CD4-positive, alpha-beta memory T cell (primary cell): ENCODE data around the gene TAGLN2. TPM values are rescaled to one million over a fixed set of nuclear protein-coding genes. Genes with fewer than 3 reads are reported as not detected.
A peak's percentile ranks its signal among the peaks of the same experiment; 100 is the strongest.

ENCODE experiments used
- CTCF ChIA-PET: fragments of 350-600 bp; sonication (Branson Sonifier 250); formaldehyde crosslinking; loops from one replicate; lab custom pipeline; 2021; ENCODE audit warnings: inconsistent platforms; ENCODE audit not compliant: partially characterized antibody; lab: Charles Lee
- POLR2A ChIA-PET: fragments of 350-600 bp; sonication (Branson Sonifier 250); formaldehyde crosslinking; loops from one replicate; lab custom pipeline; 2021; ENCODE audit not compliant: partially characterized antibody; lab: Charles Lee
- DNase-seq, 5 donors: peaks; one replicate each; pipeline versions ENCODE4 v3.0.0 to v3.0.0-alpha.2; 2020 to 2022; ENCODE audit warnings: mixed read lengths in 1 of 5
- H3K27ac ChIP-seq: one replicate; pipeline ENCODE4 v1.7.0; 2013; ENCODE audit warnings: low read depth, low read length
- H3K27me3 ChIP-seq: 2 replicates; pipeline ENCODE4 v1.7.0; 2013; ENCODE audit warnings: mild to moderate bottlenecking, low read length, moderate library complexity; ENCODE audit not compliant: insufficient read depth
- H3K36me3 ChIP-seq: 2 replicates; pipeline ENCODE4 v1.7.0; 2013; ENCODE audit warnings: mild to moderate bottlenecking, low read length, moderate library complexity; ENCODE audit not compliant: insufficient read depth
- H3K4me1 ChIP-seq: 2 replicates; pipeline ENCODE4 v1.7.0; 2013; ENCODE audit warnings: mild to moderate bottlenecking, low read length, moderate library complexity; ENCODE audit not compliant: insufficient read depth
- H3K4me3 ChIP-seq, 2 donors: one replicate each; pipeline ENCODE4 v1.7.0; 2013; ENCODE audit warnings: low read length in 2 of 2, mild to moderate bottlenecking in 1 of 2
- H3K9me3 ChIP-seq, 2 donors: one replicate each; pipeline ENCODE4 v1.7.0; 2013; ENCODE audit warnings: low read length in 2 of 2, control low read depth in 1 of 2; ENCODE audit not compliant: control insufficient read depth in 1 of 2
- H3K27ac Mint-ChIP-seq, 7 donors: one replicate each; pipeline ENCODE4 v1.8.0; 2020 to 2021; ENCODE audit warnings: mixed read lengths in 7 of 7, mild to moderate bottlenecking in 6 of 7, inconsistent platforms in 3 of 7, moderate library complexity in 3 of 7
- H3K27me3 Mint-ChIP-seq, 2 donors: one replicate each; pipeline ENCODE4 v1.8.0; 2020 to 2021; ENCODE audit warnings: mixed read lengths in 2 of 2
- H3K36me3 Mint-ChIP-seq, 2 donors: one replicate each; pipeline ENCODE4 v1.8.0; 2020 to 2021; ENCODE audit warnings: mixed read lengths in 2 of 2, inconsistent platforms in 1 of 2, mild to moderate bottlenecking in 1 of 2
- H3K4me1 Mint-ChIP-seq, 4 donors: one replicate each; pipeline ENCODE4 v1.8.0; 2020 to 2021; ENCODE audit warnings: mixed read lengths in 4 of 4, mild to moderate bottlenecking in 1 of 4
- H3K4me3 Mint-ChIP-seq, 8 donors: one replicate each; pipeline ENCODE4 v1.8.0; 2020 to 2021; ENCODE audit warnings: mixed read lengths in 8 of 8, mild to moderate bottlenecking in 7 of 8, moderate library complexity in 6 of 8, inconsistent platforms in 3 of 8
- H3K9me3 Mint-ChIP-seq, 8 donors: one replicate each; pipeline ENCODE4 v1.8.0; 2020 to 2021; ENCODE audit warnings: mixed read lengths in 8 of 8, mild to moderate bottlenecking in 5 of 8, inconsistent platforms in 3 of 8, moderate library complexity in 1 of 8
- intact Hi-C: fragments of 100-400 bp; cut with micrococcal nuclease; formaldehyde crosslinking; loops from one replicate; pipeline ENCODE4 v1.15.1; 2023
- polyA plus RNA-seq, 2 donors: library from polyadenylated mRNA; unstranded; fragments of 300-500 nt; fragmentation: Illumina TruSeq; gene quantifications; one replicate each; pipeline ENCODE4 v1.2.3, GENCODE V29; 2021
- total RNA-seq, 2 experiments: library from RNA; stranded (reverse); gene quantifications; one replicate each; pipeline ENCODE4 v1.2.3, GENCODE V29; 2021

Gene TAGLN2
- total and polyA plus RNA-seq, 4 experiments from 2014 or later: 196 to 1,289 (median 611) TPM

GRCh38 chr1:159891275-159892157, 33.8 kb downstream of the TAGLN2 start:
- Mint-ChIP-seq H3K9me3 (no peaks in the 10 kb centered on the region), H3K4me1 (peaks cover 13 to 22% (median 17%) of the 10 kb centered on the region in 4 donors), H3K27me3 (no peaks in the 10 kb centered on the region), H3K36me3 (no peaks in the 10 kb centered on the region), H3K27ac (peak overlapping the region in 3 of 7 donors; percentile 39 to 85 (median 68)), H3K4me3 (no peak overlapping the region)
- peak; percentile 67 to 74 (median 72) for DNase-seq
- Histone ChIP-seq H3K27me3 (no peaks in the 10 kb centered on the region), H3K9me3 (no peaks in the 10 kb centered on the region), H3K27ac (no peak overlapping the region), H3K4me1 (peaks cover 17% of the 10 kb centered on the region), H3K4me3 (no peak overlapping the region), H3K36me3 (no peaks in the 10 kb centered on the region)
- CTCF ChIA-PET: interaction anchor here (0.6 to 13.8 kb wide), 38 partner anchors 9 to 731 kb away, joined by 3 to 571 read pairs (median 6); partner anchors contain the start of genes DUSP23, FCRL6, IGSF9 and TAGLN2
- POLR2A ChIA-PET: interaction anchor here (3.7 to 5.3 kb wide), 3 partner anchors 32 to 111 kb away, joined by 14 to 62 read pairs (median 21); partner anchors contain the start of genes DUSP23 and TAGLN2
- intact Hi-C loops: loop anchor here (1.0 to 5.0 kb wide), 8 partner anchors 32 to 759 kb away; partner anchors contain the start of genes DUSP23 and IGSF9

GRCh38 chr1:159890390-159890789, 34.9 kb downstream of the TAGLN2 start:
- no peak overlapping the region for H3K27ac ChIP-seq
- intact Hi-C loops: loop anchor here (5.0 kb wide), 1 partner anchor 38 kb away; no protein-coding TSS in a partner anchor
- no peaks in the 10 kb centered on the region for H3K9me3 Mint-ChIP-seq
- H3K27ac Mint-ChIP-seq: peak overlapping the region in 1 of 7 donors; percentile 2
- no peaks in the 10 kb centered on the region for H3K36me3 ChIP-seq
- no peaks in the 10 kb centered on the region for H3K9me3 ChIP-seq
- POLR2A ChIA-PET: interaction anchor here (0.6 to 5.3 kb wide), 7 partner anchors 33 to 110 kb away, joined by 3 to 62 read pairs (median 6); partner anchors contain the start of genes DUSP23, FCRL6, SLAMF8 and TAGLN2
- H3K27me3 Mint-ChIP-seq: no peaks in the 10 kb centered on the region
- CTCF ChIA-PET: interaction anchor here (0.6 to 13.8 kb wide), 17 partner anchors 9 to 676 kb away, joined by 3 to 571 read pairs (median 6); partner anchors contain the start of genes DUSP23, FCRL6 and TAGLN2
- H3K4me1 Mint-ChIP-seq: peaks cover 13 to 22% (median 17%) of the 10 kb centered on the region in 4 donors
- H3K4me1 ChIP-seq: peaks cover 17% of the 10 kb centered on the region
- no peak overlapping the region for H3K4me3 ChIP-seq
- H3K27me3 ChIP-seq: no peaks in the 10 kb centered on the region
- H3K36me3 Mint-ChIP-seq: no peaks in the 10 kb centered on the region
- no peak overlapping the region for H3K4me3 Mint-ChIP-seq
- DNase-seq: no peak

- Histone ChIP-seq H3K27ac (no peak overlapping the region), H3K4me1 (peaks cover 17% of the 10 kb centered on the region), H3K27me3 (no peaks in the 10 kb centered on the region), H3K36me3 (no peaks in the 10 kb centered on the region), H3K4me3 (no peak overlapping the region), H3K9me3 (no peaks in the 10 kb centered on the region)
- ChIA-PET POLR2A (interaction anchor here (1.2 to 5.3 kb wide), 6 partner anchors 34 to 109 kb away, joined by 3 to 62 read pairs (median 10); partner anchors contain the start of genes DUSP23, FCRL6, SLAMF8 and TAGLN2), CTCF (interaction anchor here (0.6 to 13.8 kb wide), 15 partner anchors 8 to 758 kb away, joined by 3 to 571 read pairs (median 6); partner anchors contain the start of genes DUSP23, FCRL6 and TAGLN2)
- H3K9me3 Mint-ChIP-seq: no peaks in the 10 kb centered on the region
- no peak overlapping the region for H3K4me3 Mint-ChIP-seq
- H3K27me3 Mint-ChIP-seq: no peaks in the 10 kb centered on the region
- H3K36me3 Mint-ChIP-seq: no peaks in the 10 kb centered on the region
- intact Hi-C loops: loop anchor here (5.0 kb wide), 1 partner anchor 38 kb away; no protein-coding TSS in a partner anchor
- H3K27ac Mint-ChIP-seq: peak overlapping the region in 4 of 7 donors; percentile 2 to 90 (median 26)
- H3K4me1 Mint-ChIP-seq: peaks cover 13 to 22% (median 17%) of the 10 kb centered on the region in 4 donors
- DNase-seq: no peak
Measured at GRCh38 chr1:159889821-159890252, 35.5 kb downstream of the TAGLN2 start.

- H3K9me3 Mint-ChIP-seq: no peaks in the 10 kb centered on the region
- intact Hi-C loops: no loop called here
- peaks cover 13 to 22% (median 17%) of the 10 kb centered on the region in 4 donors for H3K4me1 Mint-ChIP-seq
- no peaks in the 10 kb centered on the region for H3K36me3 Mint-ChIP-seq
- no peaks in the 10 kb centered on the region for H3K27me3 ChIP-seq
- no peak overlapping the region for H3K4me3 Mint-ChIP-seq
- CTCF ChIA-PET: interaction anchor here (1.0 to 13.8 kb wide), 11 partner anchors 16 to 757 kb away, joined by 3 to 571 read pairs (median 17); partner anchors contain the start of genes DUSP23, FCRL6 and TAGLN2
- peak overlapping the region in 2 of 7 donors; percentile 10 to 19 for H3K27ac Mint-ChIP-seq
- no peak overlapping the region for H3K27ac ChIP-seq
- H3K36me3 ChIP-seq: no peaks in the 10 kb centered on the region
- POLR2A ChIA-PET: interaction anchor here (0.6 to 5.3 kb wide), 5 partner anchors 34 to 545 kb away, joined by 3 to 62 read pairs (median 4); partner anchors contain the start of genes FCRL6, SLAMF8 and TAGLN2
- no peaks in the 10 kb centered on the region for H3K9me3 ChIP-seq
- no peak for DNase-seq
- H3K4me3 ChIP-seq: no peak overlapping the region
- H3K27me3 Mint-ChIP-seq: no peaks in the 10 kb centered on the region
- peaks cover 17% of the 10 kb centered on the region for H3K4me1 ChIP-seq
Measured at GRCh38 chr1:159889202-159889601, 36.1 kb downstream of the TAGLN2 start.

GRCh38 chr1:159884296-159884695, 41.0 kb downstream of the TAGLN2 start:
- Histone ChIP-seq H3K36me3 (no peaks in the 10 kb centered on the region), H3K27me3 (no peaks in the 10 kb centered on the region), H3K27ac (no peak overlapping the region), H3K4me1 (peaks cover 16% of the 10 kb centered on the region), H3K4me3 (no peak overlapping the region), H3K9me3 (no peaks in the 10 kb centered on the region)
- no peak overlapping the region for H3K4me3 Mint-ChIP-seq
- intact Hi-C loops: no loop called here
- no peaks in the 10 kb centered on the region for H3K27me3 Mint-ChIP-seq
- no peaks in the 10 kb centered on the region for H3K9me3 Mint-ChIP-seq
- ChIA-PET POLR2A (no interaction called here), CTCF (interaction anchor here (13.8 kb wide), 1 partner anchor 85 kb away, joined by 571 read pairs; the partner anchor contains the start of gene FCRL6)
- no peak for DNase-seq
- no peak overlapping the region for H3K27ac Mint-ChIP-seq
- peaks cover 2 to 4% (median 3%) of the 10 kb centered on the region in 4 donors for H3K4me1 Mint-ChIP-seq
- no peaks in the 10 kb centered on the region for H3K36me3 Mint-ChIP-seq

GRCh38 chr1:159883134-159883533, 42.2 kb downstream of the TAGLN2 start:
- Mint-ChIP-seq H3K9me3 (no peaks in the 10 kb centered on the region), H3K4me1 (no peaks in the 10 kb centered on the region), H3K36me3 (no peaks in the 10 kb centered on the region), H3K4me3 (no peak overlapping the region), H3K27me3 (no peaks in the 10 kb centered on the region), H3K27ac (no peak overlapping the region)
- POLR2A ChIA-PET: no interaction called here
- H3K36me3 ChIP-seq: no peaks in the 10 kb centered on the region
- no peak overlapping the region for H3K4me3 ChIP-seq
- no peaks in the 10 kb centered on the region for H3K27me3 ChIP-seq
- CTCF ChIA-PET: no interaction called here
- no peaks in the 10 kb centered on the region for H3K9me3 ChIP-seq
- DNase-seq: no peak
- intact Hi-C loops: no loop called here
- peaks cover 16% of the 10 kb centered on the region for H3K4me1 ChIP-seq
- H3K27ac ChIP-seq: no peak overlapping the region
